GM12874 (cell line): ENCODE measurements around the gene JMY.

ENCODE experiments used
- TF ChIP-seq, protein P1 (sequence below): IDR thresholded peaks from 2 replicates; pipeline ENCODE4 v1.5.1; 2011; ENCODE audit warnings: low read depth, mild to moderate bottlenecking, control low read depth, low read length, moderate library complexity; ENCODE audit not compliant: insufficient read depth

Gene JMY

GRCh38 chr5:79273341-79273740 is 37.4 kb downstream of the JMY start:
- TF ChIP-seq, protein P1, sequence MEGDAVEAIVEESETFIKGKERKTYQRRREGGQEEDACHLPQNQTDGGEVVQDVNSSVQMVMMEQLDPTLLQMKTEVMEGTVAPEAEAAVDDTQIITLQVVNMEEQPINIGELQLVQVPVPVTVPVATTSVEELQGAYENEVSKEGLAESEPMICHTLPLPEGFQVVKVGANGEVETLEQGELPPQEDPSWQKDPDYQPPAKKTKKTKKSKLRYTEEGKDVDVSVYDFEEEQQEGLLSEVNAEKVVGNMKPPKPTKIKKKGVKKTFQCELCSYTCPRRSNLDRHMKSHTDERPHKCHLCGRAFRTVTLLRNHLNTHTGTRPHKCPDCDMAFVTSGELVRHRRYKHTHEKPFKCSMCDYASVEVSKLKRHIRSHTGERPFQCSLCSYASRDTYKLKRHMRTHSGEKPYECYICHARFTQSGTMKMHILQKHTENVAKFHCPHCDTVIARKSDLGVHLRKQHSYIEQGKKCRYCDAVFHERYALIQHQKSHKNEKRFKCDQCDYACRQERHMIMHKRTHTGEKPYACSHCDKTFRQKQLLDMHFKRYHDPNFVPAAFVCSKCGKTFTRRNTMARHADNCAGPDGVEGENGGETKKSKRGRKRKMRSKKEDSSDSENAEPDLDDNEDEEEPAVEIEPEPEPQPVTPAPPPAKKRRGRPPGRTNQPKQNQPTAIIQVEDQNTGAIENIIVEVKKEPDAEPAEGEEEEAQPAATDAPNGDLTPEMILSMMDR, result no peak

GRCh38 chr5:79284846-79285245 is 48.9 kb downstream of the JMY start:
- TF ChIP-seq, protein P1, result no peak

- TF ChIP-seq, protein P1, result no peak
These were observed 49.4 kb downstream of the JMY start for GRCh38 chr5:79285285-79285684.

GRCh38 chr5:79285833-79286232 is 49.9 kb downstream of the JMY start:
- TF ChIP-seq, protein P1, result no peak

DNA sequence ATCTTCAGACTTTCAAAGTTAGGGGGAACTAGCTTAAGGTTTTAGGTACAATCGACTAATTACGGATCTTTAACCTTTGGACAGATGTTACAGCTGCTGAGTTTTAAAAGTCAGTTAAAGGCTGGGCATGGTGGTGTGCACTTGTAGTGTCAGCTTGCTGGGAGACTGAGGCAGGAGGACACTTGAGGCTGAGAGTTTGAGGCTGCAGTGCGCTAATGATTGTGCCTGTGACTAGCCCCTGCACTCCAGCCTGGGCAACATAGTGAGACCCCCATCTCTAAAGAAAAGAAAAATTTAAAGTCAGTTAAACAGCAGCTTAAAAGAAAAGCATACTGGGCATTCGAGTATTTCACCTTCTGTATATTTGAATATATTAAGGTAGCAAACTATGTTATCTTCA is 51.4 kb downstream of the JMY start:
- TF ChIP-seq, protein P1, result no peak

- TF ChIP-seq, protein P1, result no peak
These were observed 52.0 kb downstream of the JMY start for GRCh38 chr5:79287907-79288306.

- TF ChIP-seq, protein P1, result no peak
These were observed 59.1 kb downstream of the JMY start for GRCh38 chr5:79295029-79295428.

DNA sequence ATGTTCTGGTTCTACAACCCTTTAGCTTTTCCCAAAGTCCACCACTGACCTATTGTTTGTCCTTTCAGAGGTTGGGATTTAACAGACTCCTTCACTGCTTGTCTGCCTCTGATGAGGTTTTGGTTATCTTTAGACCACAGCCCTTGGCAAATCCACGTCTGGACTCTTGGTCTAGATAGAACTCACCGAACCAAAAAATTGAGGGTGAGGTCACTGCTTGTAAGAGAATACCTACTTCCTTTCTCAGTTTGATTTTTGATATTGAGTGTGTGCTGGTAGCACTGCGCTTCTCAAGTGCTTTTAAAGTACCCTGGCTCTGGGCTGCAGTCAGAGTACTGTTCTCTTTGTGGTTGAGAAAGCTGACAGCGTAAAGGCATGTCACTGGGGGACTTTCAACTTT is 61.7 kb downstream of the JMY start:
- TF ChIP-seq, protein P1, result no peak
